Stomach (tissue), 4 donors: Measurements from ENCODE around the gene RPL27.

Experiments
- CTCF ChIP-seq, 7 experiments: fragments of 450-650 bp in 4 of 7; fragments of 200-600 bp in 3 of 7; sonication (generic) in 3 of 7; IDR thresholded peaks; one replicate each; pipeline ENCODE4 v1.5.1; 2016 to 2019; ENCODE audit warnings: antibody characterized with exemption in 7 of 7, control low read depth in 2 of 7, mild to moderate bottlenecking in 1 of 7
- EP300 ChIP-seq: sonication (generic); formaldehyde crosslinking; IDR thresholded peaks from one replicate; pipeline ENCODE4 v1.6.1; 2017; ENCODE audit warnings: antibody characterized with exemption
- POLR2A ChIP-seq, 4 donors: fragments of 450-650 bp; IDR thresholded peaks; one replicate each; pipeline ENCODE4 v1.6.1; 2016; ENCODE audit warnings: antibody characterized with exemption in 4 of 4, control low read depth in 2 of 4, mild to moderate bottlenecking in 1 of 4, moderate library complexity in 1 of 4

- TF ChIP-seq CTCF (IDR thresholded peaks at IDR 0.05) (no peak), EP300 (no peak), POLR2A (IDR thresholded peaks at IDR 0.05) (no peak)
These were observed 16.0 kb upstream of the RPL27 start for GRCh38 chr17:42982266-42982665.
